SK-N-SH (cell line): ENCODE data around the gene HOXC11. TPM values are rescaled to one million over a fixed set of nuclear protein-coding genes. Genes with fewer than 3 reads are reported as not detected.

Source experiments
- CTCF ChIA-PET: fragments of 300-600, 350-600 bp; formaldehyde crosslinking; extraction: SDS; loops from one replicate; lab custom pipeline; 2021; lab: Yijun Ruan, JAX
- POLR2A ChIA-PET: fragments of 350-600 bp; sonication (Branson Sonifier 250); formaldehyde crosslinking; extraction: SDS; loops from one replicate; lab custom pipeline; 2020; ENCODE audit warnings: antibody characterized with exemption, inconsistent platforms; lab: Yijun Ruan, JAX
- DNase-seq: peaks from one replicate; pipeline ENCODE4 v3.0.0; 2012
- H2AFZ ChIP-seq: fragments of 200-600 bp; sonication (generic); 2 replicates; pipeline ENCODE4 v1.8.1; 2016; ENCODE audit warnings: antibody characterized with exemption, mild to moderate bottlenecking, low read depth
- H3F3A ChIP-seq: fragments of 200-600 bp; sonication (generic); replicated peaks from 2 replicates; pipeline ENCODE3; 2016; ENCODE audit warnings: antibody characterized with exemption, mild to moderate bottlenecking; ENCODE audit not compliant: insufficient read depth
- H3K27ac ChIP-seq, 2 experiments: fragments of 200-500 bp in 1 of 2; fragments of 200-600 bp in 1 of 2; sonication (Bioruptor generic) in 1 of 2; sonication (generic), shearing (Covaris generic) in 1 of 2; 2 replicates each; pipeline versions ENCODE4 v1.5.1 to v1.6.1; 2014 to 2016; ENCODE audit warnings: low read depth in 2 of 2, inconsistent platforms in 1 of 2, low read length in 1 of 2, mild to moderate bottlenecking in 1 of 2, mixed read lengths in 1 of 2
- H3K27me3 ChIP-seq: fragments of 200-600 bp; sonication (generic), shearing (Covaris generic); 2 replicates; pipeline ENCODE4 v1.6.1; 2016; ENCODE audit warnings: mixed run types; ENCODE audit not compliant: insufficient read depth
- H3K36me3 ChIP-seq, 2 experiments: fragments of 200-500 bp in 1 of 2; fragments of 200-600 bp in 1 of 2; sonication (Bioruptor generic) in 1 of 2; sonication (generic) in 1 of 2; replicated peaks in 1 of 2; 2 replicates each; pipeline versions ENCODE3 to v1.5.1; 2014 to 2016; ENCODE audit warnings: low read length in 1 of 2, mild to moderate bottlenecking in 1 of 2; ENCODE audit not compliant: insufficient read depth in 2 of 2, control insufficient read depth in 1 of 2
- H3K4me1 ChIP-seq, 2 experiments: fragments of 200-500 bp in 1 of 2; fragments of 200-600 bp in 1 of 2; sonication (Bioruptor generic) in 1 of 2; sonication (generic), shearing (Covaris generic) in 1 of 2; 2 replicates each; pipeline versions ENCODE4 v1.5.1 to v1.6.1; 2014 to 2016; ENCODE audit warnings: low read depth in 1 of 2, low read length in 1 of 2, mixed run types in 1 of 2; ENCODE audit not compliant: insufficient read depth in 2 of 2, control insufficient read depth in 1 of 2
- H3K4me2 ChIP-seq: fragments of 200-600 bp; sonication (generic), shearing (Covaris generic); 2 replicates; pipeline ENCODE4 v1.6.1; 2017; ENCODE audit warnings: mixed run types
- H3K4me3 ChIP-seq, 2 experiments: fragments of 200-500 bp in 1 of 2; fragments of 200-600 bp in 1 of 2; sonication (Bioruptor generic) in 1 of 2; sonication (generic), shearing (Covaris generic) in 1 of 2; 2 replicates each; pipeline versions ENCODE4 v1.5.1 to v1.8.1; 2014 to 2016; ENCODE audit warnings: low read depth in 2 of 2, inconsistent platforms in 1 of 2, low read length in 1 of 2, mild to moderate bottlenecking in 1 of 2, mixed read lengths in 1 of 2, moderate library complexity in 1 of 2
- H3K79me2 ChIP-seq: fragments of 200-600 bp; sonication (generic); 2 replicates; pipeline ENCODE4 v1.8.1; 2017; ENCODE audit warnings: mild to moderate bottlenecking; ENCODE audit not compliant: insufficient read depth
- H3K9ac ChIP-seq: fragments of 200-600 bp; sonication (generic); 2 replicates; pipeline ENCODE4 v1.6.1; 2017; ENCODE audit warnings: mixed run types
- H3K9me2 ChIP-seq: fragments of 200-600 bp; sonication (generic); 2 replicates; pipeline ENCODE4 v1.6.1; 2017; ENCODE audit warnings: mixed run types
- H3K9me3 ChIP-seq: fragments of 200-600 bp; sonication (generic); 2 replicates; pipeline ENCODE4 v1.6.1; 2017; ENCODE audit warnings: mixed run types, mild to moderate bottlenecking, moderate library complexity
- H4K20me1 ChIP-seq: fragments of 200-600 bp; sonication (generic); 2 replicates; pipeline ENCODE4 v1.6.1; 2017; ENCODE audit warnings: mild to moderate bottlenecking, mixed run types; ENCODE audit not compliant: insufficient read depth
- ELF1 ChIP-seq: IDR thresholded peaks from 2 replicates; pipeline ENCODE4 v1.4.0; 2012
- EZH2phosphoT487 ChIP-seq: fragments of 200-600 bp; sonication (generic); IDR thresholded peaks from 2 replicates; pipeline ENCODE4 v1.6.1; 2017; ENCODE audit warnings: low read depth, mixed run types, mild to moderate bottlenecking, antibody characterized with exemption, moderate library complexity, borderline replicate concordance
- FOSL2 ChIP-seq: IDR thresholded peaks from 2 replicates; pipeline ENCODE4 v1.4.0; 2012; ENCODE audit warnings: low read depth, mild to moderate bottlenecking, moderate library complexity, borderline replicate concordance
- IRF3 ChIP-seq: fragments of 150-350 bp; IDR thresholded peaks from 2 replicates; pipeline ENCODE4 v1.6.1; 2016; ENCODE audit warnings: mild to moderate bottlenecking, low read depth, low read length
- MAX ChIP-seq: IDR thresholded peaks from 2 replicates; pipeline ENCODE4 v1.4.0; 2012; ENCODE audit warnings: low read depth
- REST ChIP-seq: IDR thresholded peaks from 2 replicates; pipeline ENCODE4 v1.6.1; 2012; ENCODE audit warnings: mild to moderate bottlenecking, low read depth, low read length, moderate library complexity
- SMC3 ChIP-seq: IDR thresholded peaks from 2 replicates; pipeline ENCODE4 v1.6.1; 2012; ENCODE audit warnings: low read depth, low read length, improper control_type of control experiment
- WGBS: methylation state at CpG from one replicate; pipeline ENCODE4 v1.1.6; 2017; ENCODE audit warnings: low lambda C conversion rate; 5-methylcytosine and 5-hydroxymethylcytosine counted together
- polyA plus RNA-seq, 3 experiments: library from polyadenylated mRNA; depleted of rRNA; stranded (reverse); fragments of >200 nt; gene quantifications; 2 replicates each; pipeline ENCODE4 v1.2.3, GENCODE V29; 2012

HOXC11 gene
- polyA plus RNA-seq, 1 of the 3 experiments (the other 2 are of a cell fraction) = not detected

DNA sequence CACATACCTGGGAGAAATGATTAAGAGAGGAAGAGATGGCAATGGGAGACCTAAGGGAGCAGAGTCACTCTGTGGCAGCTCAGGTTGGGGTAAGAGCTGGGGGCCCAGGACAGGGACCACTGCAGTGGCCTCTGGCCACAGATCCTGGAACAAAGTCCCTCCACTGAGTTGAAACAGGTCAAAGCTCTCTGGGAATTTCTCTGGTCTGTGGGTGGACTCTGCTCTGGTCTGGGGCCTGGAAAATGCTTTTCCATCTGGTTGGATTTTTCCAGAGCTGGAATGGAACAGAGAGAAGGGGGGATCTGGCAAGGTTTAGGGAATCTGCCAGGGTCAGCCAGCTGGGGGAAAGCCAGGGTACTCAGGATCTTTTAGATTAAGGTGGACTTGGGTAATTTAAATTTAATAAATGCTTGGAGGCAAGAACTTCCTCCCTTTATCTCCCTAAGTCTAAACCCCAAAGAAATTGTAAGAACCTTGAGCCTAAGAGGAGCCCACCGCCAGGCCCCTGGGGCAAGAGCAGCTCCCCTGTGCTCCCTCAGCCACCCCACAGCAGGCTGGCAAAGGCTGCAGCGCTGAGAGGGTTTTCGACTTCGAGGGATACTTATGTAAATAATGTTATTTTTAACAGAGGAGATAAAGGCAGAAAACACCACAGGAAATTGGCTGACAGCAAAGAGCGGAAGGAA lies 15.8 kb downstream of the HOXC11 start:
- H3K4me3 ChIP-seq = no peak overlapping the region; a peak in 1 of 4 replicates
- TF ChIP-seq IRF3 (no peak), FOSL2 (no peak), REST (no peak), MAX (no peak), EZH2phosphoT487 (no peak), SMC3 (no peak), ELF1 (no peak)
- TF ChIP-seq, all 33 proteins: peak for 0
- no peak overlapping the region for H3K27ac ChIP-seq
- no peak overlapping the region for H3K9ac ChIP-seq
- peaks cover 0 to 12% of the 10 kb centered on the region in 2 experiments; a peak in 1 of 4 replicates for H3K4me1 ChIP-seq
- peak overlapping the region; percentile 67; the same call in 1 of the 2 replicates for H3K4me2 ChIP-seq
- no peaks in the 10 kb centered on the region for H3K79me2 ChIP-seq
- ChIA-PET POLR2A (interaction anchor here (0.6 to 2.1 kb wide), 2 partner anchors 12 to 196 kb away, joined by 3 to 5 read pairs; partner anchors contain the start of gene HOXC9), CTCF (interaction anchor here (0.8 to 12.8 kb wide), 21 partner anchors 11 to 608 kb away, joined by 3 to 194 read pairs (median 6); partner anchors contain the start of genes HOTAIR, HOXC11, HOXC5 and HOXC9)
- no peaks in the 10 kb centered on the region for H4K20me1 ChIP-seq
- no peaks in the 10 kb centered on the region for H3K9me2 ChIP-seq
- no peaks in the 10 kb centered on the region for H3K36me3 ChIP-seq
- H3F3A ChIP-seq = peaks cover 5% of the 10 kb centered on the region
- no peak overlapping the region for H2AFZ ChIP-seq
- H3K9me3 ChIP-seq = no peaks in the 10 kb centered on the region
- DNase-seq = no peak
- 16% methylated on average over 5 of the region's 5 CpGs for WGBS
- peaks cover 95% of the 10 kb centered on the region for H3K27me3 ChIP-seq
